ENCODE measurements around the gene AP3S1. TPM values are rescaled to one million over a fixed set of nuclear protein-coding genes. Genes with fewer than 3 reads are reported as not detected.
A peak's percentile ranks its signal among the peaks of the same experiment; 100 is the strongest.

The AP3S1 gene
- total RNA-seq, 1 donor from 2014 or later: 56.0 TPM

DNA sequence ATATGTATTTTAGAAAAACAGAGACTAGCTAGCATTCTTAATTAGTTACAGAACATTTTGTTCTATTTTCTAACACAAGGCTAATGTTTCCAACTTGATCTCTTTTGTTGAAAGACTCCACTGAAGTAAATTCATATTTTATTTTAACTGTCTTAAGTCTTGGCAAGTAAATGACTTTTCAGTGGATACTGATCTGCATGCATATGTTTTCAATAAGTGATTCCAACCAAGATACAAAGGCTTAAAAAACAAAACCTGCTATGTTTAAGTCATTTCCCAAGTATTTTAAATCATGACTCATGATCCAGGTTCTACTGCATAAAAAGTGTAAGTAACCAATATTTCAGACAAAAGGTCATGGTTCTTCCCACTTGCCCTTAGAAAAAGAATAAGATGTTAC is 31.0 kb upstream of the AP3S1 start:
- H3K27ac Mint-ChIP-seq: peak overlapping the region; percentile 3
- TF ChIP-seq, protein P1, sequence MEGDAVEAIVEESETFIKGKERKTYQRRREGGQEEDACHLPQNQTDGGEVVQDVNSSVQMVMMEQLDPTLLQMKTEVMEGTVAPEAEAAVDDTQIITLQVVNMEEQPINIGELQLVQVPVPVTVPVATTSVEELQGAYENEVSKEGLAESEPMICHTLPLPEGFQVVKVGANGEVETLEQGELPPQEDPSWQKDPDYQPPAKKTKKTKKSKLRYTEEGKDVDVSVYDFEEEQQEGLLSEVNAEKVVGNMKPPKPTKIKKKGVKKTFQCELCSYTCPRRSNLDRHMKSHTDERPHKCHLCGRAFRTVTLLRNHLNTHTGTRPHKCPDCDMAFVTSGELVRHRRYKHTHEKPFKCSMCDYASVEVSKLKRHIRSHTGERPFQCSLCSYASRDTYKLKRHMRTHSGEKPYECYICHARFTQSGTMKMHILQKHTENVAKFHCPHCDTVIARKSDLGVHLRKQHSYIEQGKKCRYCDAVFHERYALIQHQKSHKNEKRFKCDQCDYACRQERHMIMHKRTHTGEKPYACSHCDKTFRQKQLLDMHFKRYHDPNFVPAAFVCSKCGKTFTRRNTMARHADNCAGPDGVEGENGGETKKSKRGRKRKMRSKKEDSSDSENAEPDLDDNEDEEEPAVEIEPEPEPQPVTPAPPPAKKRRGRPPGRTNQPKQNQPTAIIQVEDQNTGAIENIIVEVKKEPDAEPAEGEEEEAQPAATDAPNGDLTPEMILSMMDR (IDR thresholded peaks at IDR 0.05; ENCODE audit: unreplicated experiment): no peak
- H3K4me3 Mint-ChIP-seq: no peak overlapping the region
- no peak for DNase-seq (ENCODE audit: low spot score in 2 of 2, unreplicated experiment in 2 of 2)
- no peaks in the 10 kb centered on the region for H3K9me3 Mint-ChIP-seq
- peaks cover 5% of the 10 kb centered on the region for H3K36me3 Mint-ChIP-seq
- peaks cover 51% of the 10 kb centered on the region for H3K4me1 Mint-ChIP-seq
- H3K27me3 Mint-ChIP-seq (ENCODE audit: low read depth): peaks cover 23% of the 10 kb centered on the region

DNA sequence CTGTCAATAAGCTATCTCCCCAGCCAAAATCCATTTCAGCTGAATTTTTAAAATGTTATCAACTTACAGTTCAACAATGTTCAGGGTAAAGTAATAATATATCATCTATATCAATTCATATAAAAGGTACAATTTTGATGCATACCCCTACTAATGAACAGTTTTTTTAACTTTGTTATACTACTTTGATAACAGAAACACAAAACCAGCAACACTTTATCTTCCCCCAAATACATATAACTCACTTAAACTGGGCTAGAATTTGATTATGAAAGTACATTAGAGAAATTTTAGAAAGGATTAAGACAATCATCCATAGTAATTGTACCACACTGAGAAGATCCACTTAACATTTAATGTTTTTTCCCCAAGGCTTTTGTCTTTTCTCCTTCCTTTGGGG is 30.3 kb upstream of the AP3S1 start:
- Mint-ChIP-seq H3K4me3 (no peak overlapping the region), H3K4me1 (peaks cover 47% of the 10 kb centered on the region), H3K27ac (no peak overlapping the region), H3K27me3 (ENCODE audit: low read depth) (peaks cover 25% of the 10 kb centered on the region), H3K36me3 (peaks cover 5% of the 10 kb centered on the region), H3K9me3 (no peaks in the 10 kb centered on the region)
- no peak for DNase-seq (ENCODE audit: low spot score in 2 of 2, unreplicated experiment in 2 of 2)
- TF ChIP-seq, protein P1 (IDR thresholded peaks at IDR 0.05; ENCODE audit: unreplicated experiment): no peak

DNA sequence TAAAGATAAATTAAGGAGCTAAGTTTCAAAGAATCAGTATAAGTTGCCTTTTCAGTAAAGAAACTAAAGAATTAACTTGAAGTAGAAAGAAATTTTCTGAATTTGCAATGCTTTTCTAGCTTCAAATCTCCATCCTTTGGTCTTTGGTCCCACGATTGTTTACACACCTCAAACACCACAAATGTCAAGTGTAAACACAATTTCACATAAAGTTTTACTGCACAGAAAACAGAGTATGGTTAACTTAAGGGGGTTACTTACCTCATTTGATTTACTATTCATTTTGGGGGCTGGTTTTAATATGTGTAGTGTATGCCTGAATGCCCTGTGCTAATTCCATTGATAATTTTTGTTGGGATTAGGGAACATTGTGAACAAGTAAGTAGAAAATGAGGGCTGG is 29.4 kb upstream of the AP3S1 start:
- no peak for DNase-seq (ENCODE audit: low spot score in 2 of 2, unreplicated experiment in 2 of 2)
- Mint-ChIP-seq H3K36me3 (peaks cover 3% of the 10 kb centered on the region), H3K27me3 (ENCODE audit: low read depth) (peaks cover 25% of the 10 kb centered on the region), H3K4me3 (no peak overlapping the region), H3K4me1 (peaks cover 37% of the 10 kb centered on the region), H3K27ac (no peak overlapping the region), H3K9me3 (no peaks in the 10 kb centered on the region)
- TF ChIP-seq, protein P1 (IDR thresholded peaks at IDR 0.05; ENCODE audit: unreplicated experiment): no peak

DNA sequence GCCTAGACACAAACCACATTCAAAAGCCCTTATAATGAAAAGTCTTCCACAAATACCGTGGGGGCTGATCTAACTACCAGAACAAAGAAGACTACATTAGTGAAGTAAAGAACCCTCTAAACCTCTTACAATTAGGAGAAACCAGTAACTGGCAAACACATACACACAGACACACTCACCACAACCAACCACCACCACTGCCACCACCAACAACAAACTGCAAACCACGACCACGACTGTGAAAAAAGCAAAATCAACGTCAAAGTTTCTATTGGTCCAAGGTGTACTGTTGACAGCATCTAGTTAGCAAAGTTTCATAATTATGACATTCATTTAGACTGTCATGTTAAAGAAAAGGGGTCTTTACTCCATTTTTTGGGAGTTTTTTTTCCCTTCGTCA is 28.0 kb upstream of the AP3S1 start:
- no peak for DNase-seq (ENCODE audit: low spot score in 2 of 2, unreplicated experiment in 2 of 2)
- TF ChIP-seq, protein P1 (IDR thresholded peaks at IDR 0.05; ENCODE audit: unreplicated experiment): no peak
- Mint-ChIP-seq H3K4me1 (peaks cover 33% of the 10 kb centered on the region), H3K27me3 (ENCODE audit: low read depth) (peaks cover 25% of the 10 kb centered on the region), H3K4me3 (peak overlapping the region; percentile 1), H3K36me3 (no peaks in the 10 kb centered on the region), H3K27ac (peak overlapping the region; percentile 23), H3K9me3 (no peaks in the 10 kb centered on the region)

DNA sequence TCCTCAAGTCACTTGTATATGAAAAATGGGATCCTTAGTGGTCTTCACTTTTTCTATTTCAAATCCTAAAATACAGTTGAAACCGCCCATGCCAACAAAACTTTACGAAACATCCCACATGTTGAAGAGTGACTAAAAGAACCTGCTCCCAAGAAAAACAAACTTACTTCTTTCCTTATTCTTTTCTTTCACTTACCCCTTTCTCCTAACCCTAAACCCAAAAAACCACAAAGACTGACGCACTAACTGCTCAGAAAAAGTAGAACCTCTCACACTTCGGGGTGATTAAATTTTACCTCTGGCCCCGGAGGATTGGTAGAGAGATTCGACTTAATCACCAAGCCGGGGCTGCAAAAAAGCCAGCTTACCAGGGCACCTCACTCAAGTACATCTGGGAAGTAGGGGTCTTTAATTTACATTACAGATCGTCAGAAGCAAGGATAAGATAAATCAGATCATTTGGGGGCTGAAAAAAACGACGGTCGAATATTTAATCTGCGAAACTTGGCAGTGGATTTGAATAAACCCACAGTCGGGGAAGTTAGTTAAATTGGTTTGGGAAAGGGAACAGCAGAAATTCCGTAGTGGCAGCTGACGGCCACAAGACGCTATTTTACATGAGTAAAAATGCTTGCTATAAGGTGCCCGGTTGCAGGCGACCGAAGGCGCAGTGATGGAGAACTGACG is 26.6 kb upstream of the AP3S1 start:
- H3K27me3 Mint-ChIP-seq (ENCODE audit: low read depth): peaks cover 27% of the 10 kb centered on the region
- TF ChIP-seq, protein P1 (IDR thresholded peaks at IDR 0.05; ENCODE audit: unreplicated experiment): no peak
- H3K9me3 Mint-ChIP-seq: no peaks in the 10 kb centered on the region
- no peaks in the 10 kb centered on the region for H3K36me3 Mint-ChIP-seq
- no peak for DNase-seq (ENCODE audit: low spot score in 2 of 2, unreplicated experiment in 2 of 2)
- peak overlapping the region; percentile 31 for H3K27ac Mint-ChIP-seq
- peak overlapping the region; percentile 93 for H3K4me3 Mint-ChIP-seq
- peaks cover 33% of the 10 kb centered on the region for H3K4me1 Mint-ChIP-seq
